ENCODE data around the gene CRYGS. TPM values are rescaled to one million over a fixed set of nuclear protein-coding genes. Genes with fewer than 3 reads are reported as not detected.
A peak's percentile ranks its signal among the peaks of the same experiment; 100 is the strongest.

CRYGS gene
- polyA plus RNA-seq, 1 experiment = 2.0 TPM

- H3K9me3 ChIP-seq (ENCODE audit: control insufficient read depth, insufficient read depth, low read length) = no peaks in the 10 kb centered on the region; the same call in 1 of the 2 replicates
- H3K4me3 ChIP-seq (ENCODE audit: low read depth, low read length) = no peak overlapping the region
- H3K27ac ChIP-seq (ENCODE audit: low read depth, low read length) = no peak overlapping the region
- POLR2A ChIA-PET = no interaction called here
- TF ChIP-seq CTCF (IDR thresholded peaks at IDR 0.05; ENCODE audit: low read depth, low read length) = no peak
- CTCF ChIA-PET = no interaction called here
- peaks cover 8% of the 10 kb centered on the region for H3K27me3 ChIP-seq (ENCODE audit: control insufficient read depth, insufficient read depth, low read length)
- no peak for DNase-seq (ENCODE audit: low read depth, low spot score)
These were observed 27.5 kb downstream of the CRYGS start for GRCh38 chr3:186516646-186517045.

GRCh38 chr3:186515125-186515524 lies 29.1 kb downstream of the CRYGS start:
- ChIA-PET POLR2A (no interaction called here), CTCF (no interaction called here)
- H3K27ac ChIP-seq (ENCODE audit: low read depth, low read length) = no peak overlapping the region
- TF ChIP-seq CTCF (IDR thresholded peaks at IDR 0.05; ENCODE audit: low read depth, low read length) = no peak
- DNase-seq (ENCODE audit: low read depth, low spot score) = no peak
- H3K4me3 ChIP-seq (ENCODE audit: low read depth, low read length) = no peak overlapping the region
- H3K27me3 ChIP-seq (ENCODE audit: control insufficient read depth, insufficient read depth, low read length) = peaks cover 12% of the 10 kb centered on the region
- no peaks in the 10 kb centered on the region; the same call in 1 of the 2 replicates for H3K9me3 ChIP-seq (ENCODE audit: control insufficient read depth, insufficient read depth, low read length)

GRCh38 chr3:186514296-186515002 lies 29.7 kb downstream of the CRYGS start:
- H3K4me3 ChIP-seq (ENCODE audit: low read depth, low read length) = no peak overlapping the region

GRCh38 chr3:186513386-186513785 lies 30.8 kb downstream of the CRYGS start:
- no peak overlapping the region for H3K27ac ChIP-seq (ENCODE audit: low read depth, low read length)
- H3K27me3 ChIP-seq (ENCODE audit: control insufficient read depth, insufficient read depth, low read length) = peaks cover 15% of the 10 kb centered on the region
- CTCF ChIA-PET = interaction anchor here (1.7 kb wide), 1 partner anchor 27 kb away, joined by 7 read pairs; no protein-coding TSS in a partner anchor
- POLR2A ChIA-PET = no interaction called here
- no peak for DNase-seq (ENCODE audit: low read depth, low spot score)
- no peak overlapping the region for H3K4me3 ChIP-seq (ENCODE audit: low read depth, low read length)
- H3K9me3 ChIP-seq (ENCODE audit: control insufficient read depth, insufficient read depth, low read length) = no peaks in the 10 kb centered on the region; the same call in 1 of the 2 replicates
- no peak for TF ChIP-seq CTCF (IDR thresholded peaks at IDR 0.05; ENCODE audit: low read depth, low read length)

More at GRCh38 chr3:186514296-186515002, 29.7 kb downstream of the CRYGS start:
- CTCF ChIA-PET = interaction anchor here (1.7 kb wide), 1 partner anchor 26 kb away, joined by 7 read pairs; no protein-coding TSS in a partner anchor
- POLR2A ChIA-PET = no interaction called here
- Histone ChIP-seq H3K9me3 (ENCODE audit: control insufficient read depth, insufficient read depth, low read length) (no peaks in the 10 kb centered on the region; the same call in 1 of the 2 replicates), H3K27me3 (ENCODE audit: control insufficient read depth, insufficient read depth, low read length) (peaks cover 15% of the 10 kb centered on the region), H3K27ac (ENCODE audit: low read depth, low read length) (no peak overlapping the region)
- DNase-seq (ENCODE audit: low read depth, low spot score) = no peak
- peak; percentile 42 for TF ChIP-seq CTCF (IDR thresholded peaks at IDR 0.05; ENCODE audit: low read depth, low read length)

- POLR2A ChIA-PET = no interaction called here
- no peak for DNase-seq (ENCODE audit: low read depth, low spot score)
- CTCF ChIA-PET = interaction anchor here (1.7 kb wide), 1 partner anchor 27 kb away, joined by 7 read pairs; no protein-coding TSS in a partner anchor
- Histone ChIP-seq H3K27ac (ENCODE audit: low read depth, low read length) (no peak overlapping the region), H3K4me3 (ENCODE audit: low read depth, low read length) (no peak overlapping the region), H3K9me3 (ENCODE audit: control insufficient read depth, insufficient read depth, low read length) (no peaks in the 10 kb centered on the region; the same call in 1 of the 2 replicates), H3K27me3 (ENCODE audit: control insufficient read depth, insufficient read depth, low read length) (peaks cover 14% of the 10 kb centered on the region)
- TF ChIP-seq CTCF (IDR thresholded peaks at IDR 0.05; ENCODE audit: low read depth, low read length) = no peak
These were observed 31.4 kb downstream of the CRYGS start for GRCh38 chr3:186512570-186513302.
